Uterus (tissue), 4 donors: ENCODE data around the gene PRR5L. TPM values are rescaled to one million over a fixed set of nuclear protein-coding genes. Genes with fewer than 3 reads are reported as not detected.
A peak's percentile ranks its signal among the peaks of the same experiment; 100 is the strongest.

Experiments used
- DNase-seq, 2 donors: peaks; one replicate each; pipeline ENCODE4 v3.0.0-alpha.2; 2019 to 2020
- H3K27ac ChIP-seq, 2 donors: fragments of 200-600 bp; sonication (generic); 1 replicate in 1 of 2; 2 replicates in 1 of 2; pipeline ENCODE4 v1.5.1; 2016 to 2018
- H3K27me3 ChIP-seq, 2 donors: fragments of 200-600 bp; sonication (generic); one replicate each; pipeline ENCODE4 v1.5.1; 2018 to 2019; ENCODE audit warnings: control low read depth in 1 of 2
- H3K36me3 ChIP-seq, 2 donors: fragments of 200-600 bp; sonication (generic); one replicate each; pipeline ENCODE4 v1.5.1; 2019; ENCODE audit warnings: control low read depth in 1 of 2
- H3K4me1 ChIP-seq, 2 donors: fragments of 200-600 bp; sonication (generic); one replicate each; pipeline ENCODE4 v1.5.1; 2018 to 2019; ENCODE audit warnings: control low read depth in 1 of 2
- H3K4me3 ChIP-seq, 2 donors: fragments of 200-600 bp; sonication (generic); 1 replicate in 1 of 2; 2 replicates in 1 of 2; pipeline ENCODE4 v1.5.1; 2018 to 2019; ENCODE audit warnings: mild to moderate bottlenecking in 1 of 2
- H3K9me3 ChIP-seq, 2 donors: fragments of 200-600 bp; sonication (generic); one replicate each; pipeline ENCODE4 v1.5.1; 2019; ENCODE audit warnings: control low read depth in 1 of 2
- POLR2A ChIP-seq, 2 donors: fragments of 450-650 bp; IDR thresholded peaks; one replicate each; pipeline ENCODE4 v1.6.1; 2016; ENCODE audit warnings: antibody characterized with exemption in 2 of 2, mild to moderate bottlenecking in 1 of 2, moderate library complexity in 1 of 2
- intact Hi-C: fragments of 100-400 bp; cut with DNase I; formaldehyde crosslinking; loops from one replicate; pipeline ENCODE4 v1.15.1; 2023; ENCODE audit warnings: low total_unique reads
- total RNA-seq, 4 donors: library from RNA; depleted of rRNA in 3 of 4; stranded (reverse); fragments of >200 nt in 3 of 4; gene quantifications; one replicate each; pipeline versions ENCODE4 v1.1.0 to v1.2.4, GENCODE V29; 2014 to 2023
- TF ChIP-seq, protein P1 (sequence below), 4 experiments: fragments of 200-600 bp in 2 of 4; fragments of 450-650 bp in 2 of 4; sonication (generic) in 2 of 4; IDR thresholded peaks; one replicate each; pipeline ENCODE4 v1.5.1; 2016 to 2019; ENCODE audit warnings: antibody characterized with exemption in 4 of 4, mild to moderate bottlenecking in 2 of 4, moderate library complexity in 1 of 4
- donor health status: DM: yes; HTN: yes; CAD: no.

PRR5L gene
- total RNA-seq, 4 donors from 2014 or later, result 7.7 to 62.1 (median 27.8) TPM

DNA sequence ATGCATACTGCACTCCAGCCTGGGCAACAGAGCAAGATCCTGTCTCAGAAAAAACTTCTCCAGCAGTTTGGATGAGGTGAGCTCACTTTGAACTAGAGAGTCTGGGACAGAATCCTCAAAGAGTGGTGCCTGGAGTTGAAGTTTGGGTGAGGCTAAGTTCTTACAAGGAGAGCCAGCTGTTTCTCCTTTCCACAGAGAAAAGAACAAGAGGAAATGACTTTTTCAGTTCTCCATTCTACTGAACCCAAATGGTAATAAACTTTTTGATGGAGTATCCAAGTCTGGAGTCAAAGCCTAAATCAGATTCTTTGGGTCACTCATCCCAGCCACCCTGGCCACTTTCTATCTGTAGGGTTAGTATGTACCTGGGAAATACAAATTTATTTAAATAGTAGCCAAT is 111.3 kb downstream of the PRR5L start:
- intact Hi-C loops, result no loop called here
- TF ChIP-seq, protein P1, sequence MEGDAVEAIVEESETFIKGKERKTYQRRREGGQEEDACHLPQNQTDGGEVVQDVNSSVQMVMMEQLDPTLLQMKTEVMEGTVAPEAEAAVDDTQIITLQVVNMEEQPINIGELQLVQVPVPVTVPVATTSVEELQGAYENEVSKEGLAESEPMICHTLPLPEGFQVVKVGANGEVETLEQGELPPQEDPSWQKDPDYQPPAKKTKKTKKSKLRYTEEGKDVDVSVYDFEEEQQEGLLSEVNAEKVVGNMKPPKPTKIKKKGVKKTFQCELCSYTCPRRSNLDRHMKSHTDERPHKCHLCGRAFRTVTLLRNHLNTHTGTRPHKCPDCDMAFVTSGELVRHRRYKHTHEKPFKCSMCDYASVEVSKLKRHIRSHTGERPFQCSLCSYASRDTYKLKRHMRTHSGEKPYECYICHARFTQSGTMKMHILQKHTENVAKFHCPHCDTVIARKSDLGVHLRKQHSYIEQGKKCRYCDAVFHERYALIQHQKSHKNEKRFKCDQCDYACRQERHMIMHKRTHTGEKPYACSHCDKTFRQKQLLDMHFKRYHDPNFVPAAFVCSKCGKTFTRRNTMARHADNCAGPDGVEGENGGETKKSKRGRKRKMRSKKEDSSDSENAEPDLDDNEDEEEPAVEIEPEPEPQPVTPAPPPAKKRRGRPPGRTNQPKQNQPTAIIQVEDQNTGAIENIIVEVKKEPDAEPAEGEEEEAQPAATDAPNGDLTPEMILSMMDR (IDR thresholded peaks at IDR 0.05), result no peak
- no peak for TF ChIP-seq POLR2A (IDR thresholded peaks at IDR 0.05)
- no peak overlapping the region for H3K4me3 ChIP-seq
- H3K27ac ChIP-seq, result no peak overlapping the region
- DNase-seq, result no peak
- H3K36me3 ChIP-seq, result no peaks in the 10 kb centered on the region
- H3K9me3 ChIP-seq, result no peaks in the 10 kb centered on the region
- H3K27me3 ChIP-seq, result no peaks in the 10 kb centered on the region
- H3K4me1 ChIP-seq, result no peaks in the 10 kb centered on the region

DNA sequence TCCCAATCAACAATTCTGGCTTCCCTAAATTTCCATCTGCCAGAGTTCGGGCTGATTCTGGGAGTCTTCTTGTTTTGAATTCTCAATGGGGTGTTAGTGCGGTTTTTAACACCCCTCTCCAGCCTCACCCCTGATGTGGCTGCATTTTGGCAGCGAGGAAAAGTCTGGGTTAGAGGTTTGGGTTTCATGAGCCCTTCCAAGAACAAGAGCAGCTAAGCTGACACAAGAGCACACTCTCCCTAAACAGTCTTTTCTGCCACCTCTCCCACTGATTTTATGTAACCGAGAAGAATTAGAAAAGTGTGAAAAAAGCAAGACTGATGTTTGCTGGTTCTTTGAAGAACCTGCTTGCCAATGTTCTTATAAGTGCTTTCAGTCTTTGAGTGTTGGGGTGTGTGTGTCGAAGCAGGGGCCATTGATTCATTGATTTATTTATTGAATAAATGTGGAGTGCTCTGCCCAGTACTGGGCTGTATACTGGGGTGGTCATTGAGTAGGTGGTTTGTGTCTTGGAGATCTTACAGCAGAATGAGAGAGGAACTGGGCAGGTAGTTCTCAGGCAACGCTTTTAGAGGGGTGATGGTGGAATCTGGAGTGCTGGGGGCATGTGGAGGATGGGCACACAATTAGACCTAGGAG is 112.5 kb downstream of the PRR5L start:
- no peak for DNase-seq
- Histone ChIP-seq H3K27me3 (no peaks in the 10 kb centered on the region), H3K9me3 (no peaks in the 10 kb centered on the region), H3K4me1 (no peaks in the 10 kb centered on the region), H3K27ac (no peak overlapping the region), H3K4me3 (no peak overlapping the region), H3K36me3 (no peaks in the 10 kb centered on the region)
- intact Hi-C loops, result no loop called here
- no peak for TF ChIP-seq POLR2A (IDR thresholded peaks at IDR 0.05)
- TF ChIP-seq, protein P1 (IDR thresholded peaks at IDR 0.05), result no peak

DNA sequence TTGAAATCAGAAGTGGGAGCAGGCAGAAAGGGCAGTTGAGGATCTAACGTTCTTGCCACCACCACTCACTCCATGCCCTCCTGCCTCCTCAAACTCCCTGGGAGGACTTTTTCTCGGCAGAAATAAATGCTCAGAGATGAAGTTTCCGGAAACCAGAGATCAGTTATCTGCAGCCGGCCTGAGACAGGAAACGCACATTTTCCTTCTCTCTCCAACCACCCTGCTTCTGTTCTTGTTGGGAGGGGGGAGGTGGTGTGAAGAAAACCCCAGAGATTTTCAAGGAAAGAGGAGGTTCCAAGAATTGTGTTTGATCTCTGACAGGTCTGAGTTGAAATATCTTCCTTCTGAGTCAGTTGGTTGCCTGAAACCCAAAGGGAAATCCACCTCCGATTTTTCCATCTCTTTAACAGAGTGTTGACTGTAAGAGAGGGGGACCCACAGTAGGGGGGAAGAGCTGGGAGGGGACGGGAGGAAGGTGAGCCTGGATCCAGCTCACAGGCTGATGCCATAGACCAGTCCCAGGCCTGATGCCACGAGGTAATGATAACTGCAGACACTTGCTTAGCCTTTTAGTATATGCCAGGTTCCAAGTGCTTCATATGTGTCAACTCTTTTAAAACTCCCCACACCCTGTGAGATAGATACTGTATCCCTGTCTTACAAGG is 113.2 kb downstream of the PRR5L start:
- no peak overlapping the region for H3K4me3 ChIP-seq
- intact Hi-C loops, result no loop called here
- H3K9me3 ChIP-seq, result no peaks in the 10 kb centered on the region
- no peaks in the 10 kb centered on the region for H3K4me1 ChIP-seq
- TF ChIP-seq, protein P1 (IDR thresholded peaks at IDR 0.05), result no peak
- no peak for TF ChIP-seq POLR2A (IDR thresholded peaks at IDR 0.05)
- DNase-seq, result no peak
- H3K27me3 ChIP-seq, result no peaks in the 10 kb centered on the region
- peak overlapping the region in 1 of 2 donors; percentile 22 for H3K27ac ChIP-seq
- H3K36me3 ChIP-seq, result no peaks in the 10 kb centered on the region

DNA sequence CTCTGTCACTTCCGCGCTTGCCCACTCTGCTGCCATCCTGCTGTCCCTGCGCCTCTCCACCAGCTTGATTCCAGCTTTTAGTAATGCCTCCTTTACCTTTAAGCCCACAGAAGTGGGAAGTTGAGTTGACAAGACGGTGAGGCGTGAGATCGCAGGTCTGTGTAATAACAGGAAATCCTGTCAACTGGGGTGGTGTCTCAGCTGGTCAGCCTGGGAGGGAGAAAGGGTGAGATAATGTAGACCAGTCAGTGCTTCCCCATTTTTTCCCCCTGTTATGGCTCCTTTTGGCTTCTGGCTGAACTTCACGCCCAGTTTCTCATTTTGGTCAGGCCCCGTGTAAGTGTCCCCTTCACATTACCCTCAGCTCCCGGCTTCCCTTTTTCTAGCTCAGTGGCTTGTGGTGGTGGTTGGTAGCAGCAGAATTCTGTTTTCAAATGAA is 115.1 kb downstream of the PRR5L start:
- no peaks in the 10 kb centered on the region for H3K4me1 ChIP-seq
- TF ChIP-seq, protein P1 (IDR thresholded peaks at IDR 0.05), result no peak
- no peak for TF ChIP-seq POLR2A (IDR thresholded peaks at IDR 0.05)
- H3K27ac ChIP-seq, result peak overlapping the region in 1 of 2 donors; percentile 22
- DNase-seq, result no peak
- intact Hi-C loops, result no loop called here
- H3K36me3 ChIP-seq, result no peaks in the 10 kb centered on the region
- H3K27me3 ChIP-seq, result no peaks in the 10 kb centered on the region
- H3K9me3 ChIP-seq, result no peaks in the 10 kb centered on the region
- no peak overlapping the region for H3K4me3 ChIP-seq

DNA sequence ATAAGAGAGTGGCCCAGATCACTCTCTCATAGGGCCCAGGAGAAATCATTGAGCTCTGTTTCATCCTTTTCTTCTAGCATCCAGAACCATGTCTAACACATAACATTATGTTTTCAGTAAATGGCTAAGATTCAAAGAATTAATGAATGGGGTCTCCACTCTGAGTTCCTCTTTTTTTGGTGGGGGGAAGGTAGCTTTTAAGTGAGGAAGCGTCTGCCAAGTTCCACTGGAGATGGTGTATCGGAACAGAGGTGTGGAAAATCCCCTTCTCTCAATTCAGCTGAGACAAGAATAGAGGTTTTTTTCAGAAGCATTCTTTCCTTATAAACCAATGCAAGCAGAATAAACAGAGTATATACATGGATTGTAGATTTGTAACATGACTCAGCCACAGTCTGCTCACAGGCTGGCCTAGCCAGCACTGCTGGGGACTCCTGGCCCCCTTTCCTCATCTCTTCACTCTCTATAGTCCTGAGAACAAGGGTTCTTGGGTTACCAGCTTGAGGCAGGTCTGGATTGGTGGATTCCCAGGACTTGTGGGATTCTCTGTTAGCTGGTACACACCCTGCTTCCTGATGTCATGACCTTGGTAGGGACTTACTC is 116.8 kb downstream of the PRR5L start:
- Histone ChIP-seq H3K27ac (no peak overlapping the region), H3K36me3 (no peaks in the 10 kb centered on the region), H3K27me3 (no peaks in the 10 kb centered on the region), H3K4me1 (no peaks in the 10 kb centered on the region), H3K4me3 (no peak overlapping the region), H3K9me3 (no peaks in the 10 kb centered on the region)
- intact Hi-C loops, result no loop called here
- DNase-seq, result no peak
- TF ChIP-seq POLR2A (IDR thresholded peaks at IDR 0.05), result no peak
- TF ChIP-seq, protein P1 (IDR thresholded peaks at IDR 0.05), result no peak
